Cortex of kidney (tissue), 1 donor: ENCODE measurements around the gene BMF.

Source experiments
- DNase-seq: peaks from one replicate; lab custom pipeline; 2025; lab: John Stamatoyannopoulos, UW

The BMF gene

GRCh38 chr15:40048211-40048792, 60.4 kb downstream of the BMF start:
- no peak for DNase-seq

- no peak for DNase-seq
Measured at GRCh38 chr15:40047415-40048210, 61.1 kb downstream of the BMF start.

- no peak for DNase-seq
Measured at GRCh38 chr15:40046721-40047414, 61.8 kb downstream of the BMF start.

GRCh38 chr15:40045572-40046217, 63.0 kb downstream of the BMF start:
- DNase-seq, result no peak

- DNase-seq, result no peak
Measured at GRCh38 chr15:40044717-40045571, 63.7 kb downstream of the BMF start.

- DNase-seq, result no peak
Measured at GRCh38 chr15:40043927-40044716, 64.6 kb downstream of the BMF start.

- DNase-seq, result no peak
Measured at GRCh38 chr15:40042791-40043320, 65.8 kb downstream of the BMF start.

GRCh38 chr15:40040770-40041169, 67.9 kb downstream of the BMF start:
- no peak for DNase-seq

- no peak for DNase-seq
Measured at GRCh38 chr15:40040293-40040635, 68.4 kb downstream of the BMF start.

GRCh38 chr15:40038638-40039543, 69.8 kb downstream of the BMF start, which contains the start of gene SRP14:
Gene SRP14, minus strand, starts transcription at chr15:40039181. Its CDS starts 65 bp downstream, at chr15:40039116.
- DNase-seq, result no peak

- DNase-seq, result no peak
Measured at GRCh38 chr15:40038275-40038637, 70.4 kb downstream of the BMF start.
